Pulmonary artery endothelial cell (primary cell): Measurements from ENCODE around the gene PRKRA. TPM values are rescaled to one million over a fixed set of nuclear protein-coding genes. Genes with fewer than 3 reads are reported as not detected.

Source experiments
- total RNA-seq: library from RNA; depleted of rRNA; stranded (reverse); fragments of >200 nt; gene quantifications from 2 replicates; pipeline ENCODE4 v1.2.3, GENCODE V29; 2014

Gene PRKRA
- total RNA-seq, 1 donor from 2014 or later = 34.1 TPM

Other genes with a start within 250 kb of the PRKRA start
- 0.46 and 1.3 TPM in 2 replicates for gene PJVK, start 203 bp upstream of the PRKRA start, total RNA-seq
- 17.8 and 26.2 TPM in 2 replicates for gene FKBP7, start 27.4 kb upstream of the PRKRA start, total RNA-seq
- gene PLEKHA3, start 29.3 kb upstream of the PRKRA start, total RNA-seq = 7.1 and 9.0 TPM in 2 replicates